Measurements from ENCODE around the gene HTR6.

DNA sequence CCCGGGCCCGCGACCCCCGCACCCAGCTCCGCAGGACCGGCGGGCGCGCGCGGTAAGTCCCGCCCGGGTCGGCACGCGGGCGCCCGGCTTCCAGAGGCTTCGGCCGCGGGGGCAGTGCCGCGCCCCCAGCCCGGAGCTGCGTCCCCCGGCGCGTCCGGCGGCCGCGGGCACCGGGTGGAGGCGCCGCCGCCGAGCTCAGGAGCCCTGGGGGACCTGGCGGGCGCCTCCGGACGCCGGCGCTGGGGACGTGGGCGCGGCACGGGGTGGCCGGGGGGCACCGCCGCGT, 20.3 kb upstream of the HTR6 start:
- TF ChIP-seq, protein P1, sequence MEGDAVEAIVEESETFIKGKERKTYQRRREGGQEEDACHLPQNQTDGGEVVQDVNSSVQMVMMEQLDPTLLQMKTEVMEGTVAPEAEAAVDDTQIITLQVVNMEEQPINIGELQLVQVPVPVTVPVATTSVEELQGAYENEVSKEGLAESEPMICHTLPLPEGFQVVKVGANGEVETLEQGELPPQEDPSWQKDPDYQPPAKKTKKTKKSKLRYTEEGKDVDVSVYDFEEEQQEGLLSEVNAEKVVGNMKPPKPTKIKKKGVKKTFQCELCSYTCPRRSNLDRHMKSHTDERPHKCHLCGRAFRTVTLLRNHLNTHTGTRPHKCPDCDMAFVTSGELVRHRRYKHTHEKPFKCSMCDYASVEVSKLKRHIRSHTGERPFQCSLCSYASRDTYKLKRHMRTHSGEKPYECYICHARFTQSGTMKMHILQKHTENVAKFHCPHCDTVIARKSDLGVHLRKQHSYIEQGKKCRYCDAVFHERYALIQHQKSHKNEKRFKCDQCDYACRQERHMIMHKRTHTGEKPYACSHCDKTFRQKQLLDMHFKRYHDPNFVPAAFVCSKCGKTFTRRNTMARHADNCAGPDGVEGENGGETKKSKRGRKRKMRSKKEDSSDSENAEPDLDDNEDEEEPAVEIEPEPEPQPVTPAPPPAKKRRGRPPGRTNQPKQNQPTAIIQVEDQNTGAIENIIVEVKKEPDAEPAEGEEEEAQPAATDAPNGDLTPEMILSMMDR (conservative IDR thresholded peaks at IDR 0.05; ENCODE audit: low read depth, low read length): no peak
- TF ChIP-seq EZH2 (IDR thresholded peaks at IDR 0.05; ENCODE audit: low read length, unreplicated experiment) (no peak), EZH2phosphoT487 (IDR thresholded peaks at IDR 0.05; ENCODE audit: borderline replicate concordance, low read length) (no peak)
